Measurements from ENCODE around the gene DUS2.

DNA sequence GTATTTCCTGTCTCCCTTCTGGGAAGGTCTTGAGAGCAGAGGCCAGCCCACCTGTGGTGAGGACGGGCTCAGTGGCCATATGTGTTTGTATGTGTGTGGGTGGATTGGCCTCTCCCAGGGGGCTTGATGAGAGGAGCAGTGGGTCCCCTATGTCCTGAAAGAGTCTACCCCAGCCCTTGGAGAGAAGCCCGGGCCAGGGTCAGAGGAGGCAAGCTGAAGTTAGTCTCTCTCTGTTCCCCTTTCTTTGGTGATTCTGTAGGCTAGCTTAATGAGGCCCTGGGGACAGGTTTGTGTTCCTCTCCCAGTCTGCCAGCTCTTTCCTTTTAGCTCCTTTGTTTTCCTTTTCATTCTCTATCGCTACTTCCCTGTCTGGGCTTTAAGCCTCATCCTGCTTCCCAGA, 38.3 kb downstream of the DUS2 start:
- TF ChIP-seq, protein P1, sequence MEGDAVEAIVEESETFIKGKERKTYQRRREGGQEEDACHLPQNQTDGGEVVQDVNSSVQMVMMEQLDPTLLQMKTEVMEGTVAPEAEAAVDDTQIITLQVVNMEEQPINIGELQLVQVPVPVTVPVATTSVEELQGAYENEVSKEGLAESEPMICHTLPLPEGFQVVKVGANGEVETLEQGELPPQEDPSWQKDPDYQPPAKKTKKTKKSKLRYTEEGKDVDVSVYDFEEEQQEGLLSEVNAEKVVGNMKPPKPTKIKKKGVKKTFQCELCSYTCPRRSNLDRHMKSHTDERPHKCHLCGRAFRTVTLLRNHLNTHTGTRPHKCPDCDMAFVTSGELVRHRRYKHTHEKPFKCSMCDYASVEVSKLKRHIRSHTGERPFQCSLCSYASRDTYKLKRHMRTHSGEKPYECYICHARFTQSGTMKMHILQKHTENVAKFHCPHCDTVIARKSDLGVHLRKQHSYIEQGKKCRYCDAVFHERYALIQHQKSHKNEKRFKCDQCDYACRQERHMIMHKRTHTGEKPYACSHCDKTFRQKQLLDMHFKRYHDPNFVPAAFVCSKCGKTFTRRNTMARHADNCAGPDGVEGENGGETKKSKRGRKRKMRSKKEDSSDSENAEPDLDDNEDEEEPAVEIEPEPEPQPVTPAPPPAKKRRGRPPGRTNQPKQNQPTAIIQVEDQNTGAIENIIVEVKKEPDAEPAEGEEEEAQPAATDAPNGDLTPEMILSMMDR (IDR thresholded peaks at IDR 0.05), result no peak
- TF ChIP-seq ZFX (IDR thresholded peaks at IDR 0.05; ENCODE audit: borderline replicate concordance), result no peak
